C4-2B (cell line): ENCODE data around the gene ETAA1.

ENCODE experiments used
- ZFX ChIP-seq: fragments of 450-650 bp; IDR thresholded peaks from 2 replicates; pipeline ENCODE4 v1.6.1; 2017
- TF ChIP-seq, protein P1 (sequence below): fragments of 450-650 bp; conservative IDR thresholded peaks from 2 replicates; pipeline ENCODE4 v1.5.1; 2017; ENCODE audit warnings: mild to moderate bottlenecking

DNA sequence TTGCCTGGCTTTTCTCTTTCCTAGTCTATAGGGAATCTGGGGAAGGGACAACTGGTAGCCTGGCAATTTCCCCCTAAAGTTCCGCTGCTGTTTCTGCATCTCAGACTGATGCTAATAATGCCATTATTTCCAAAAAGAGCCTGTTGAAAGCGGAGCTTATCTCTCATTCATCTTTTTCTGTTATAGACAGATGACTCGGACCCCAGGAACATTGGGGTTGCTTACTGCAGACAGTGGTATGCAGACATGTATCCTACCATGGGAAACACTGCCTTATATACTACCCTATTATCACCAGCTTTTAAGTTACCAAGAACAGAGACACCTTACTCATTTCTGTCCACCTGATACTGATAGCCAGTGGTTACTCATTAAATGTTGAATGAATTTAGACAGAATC is 15.3 kb downstream of the ETAA1 start:
- TF ChIP-seq, protein P1, sequence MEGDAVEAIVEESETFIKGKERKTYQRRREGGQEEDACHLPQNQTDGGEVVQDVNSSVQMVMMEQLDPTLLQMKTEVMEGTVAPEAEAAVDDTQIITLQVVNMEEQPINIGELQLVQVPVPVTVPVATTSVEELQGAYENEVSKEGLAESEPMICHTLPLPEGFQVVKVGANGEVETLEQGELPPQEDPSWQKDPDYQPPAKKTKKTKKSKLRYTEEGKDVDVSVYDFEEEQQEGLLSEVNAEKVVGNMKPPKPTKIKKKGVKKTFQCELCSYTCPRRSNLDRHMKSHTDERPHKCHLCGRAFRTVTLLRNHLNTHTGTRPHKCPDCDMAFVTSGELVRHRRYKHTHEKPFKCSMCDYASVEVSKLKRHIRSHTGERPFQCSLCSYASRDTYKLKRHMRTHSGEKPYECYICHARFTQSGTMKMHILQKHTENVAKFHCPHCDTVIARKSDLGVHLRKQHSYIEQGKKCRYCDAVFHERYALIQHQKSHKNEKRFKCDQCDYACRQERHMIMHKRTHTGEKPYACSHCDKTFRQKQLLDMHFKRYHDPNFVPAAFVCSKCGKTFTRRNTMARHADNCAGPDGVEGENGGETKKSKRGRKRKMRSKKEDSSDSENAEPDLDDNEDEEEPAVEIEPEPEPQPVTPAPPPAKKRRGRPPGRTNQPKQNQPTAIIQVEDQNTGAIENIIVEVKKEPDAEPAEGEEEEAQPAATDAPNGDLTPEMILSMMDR = no peak
- TF ChIP-seq ZFX = no peak
